Endothelial cell (in vitro differentiated cells): Measurements from ENCODE around the gene GABRD. TPM values are rescaled to one million over a fixed set of nuclear protein-coding genes. Genes with fewer than 3 reads are reported as not detected.
"Not testable (repeated sequence)": the region's sequence is repeated elsewhere in the genome, so short reads cannot be mapped to it uniquely, and the experiment has no call there.

Experiments
- DNase-seq: peaks from one replicate; pipeline ENCODE4 v3.0.0; 2021; ENCODE audit warnings: low spot score
- H3K27ac Mint-ChIP-seq: one replicate; pipeline ENCODE4 v1.8.0; 2021; ENCODE audit warnings: mixed read lengths, inconsistent platforms; ENCODE audit not compliant: unreplicated experiment
- H3K27me3 Mint-ChIP-seq: one replicate; pipeline ENCODE4 v1.8.0; 2021; ENCODE audit warnings: mild to moderate bottlenecking, moderate library complexity, mixed read lengths, inconsistent platforms; ENCODE audit not compliant: unreplicated experiment
- H3K36me3 Mint-ChIP-seq: one replicate; pipeline ENCODE4 v1.8.0; 2021; ENCODE audit warnings: mild to moderate bottlenecking, low read depth, mixed read lengths, inconsistent platforms; ENCODE audit not compliant: unreplicated experiment
- H3K4me1 Mint-ChIP-seq: one replicate; pipeline ENCODE4 v1.8.0; 2021; ENCODE audit warnings: mild to moderate bottlenecking, mixed read lengths, inconsistent platforms; ENCODE audit not compliant: unreplicated experiment
- H3K4me3 Mint-ChIP-seq: one replicate; pipeline ENCODE4 v1.8.0; 2021; ENCODE audit warnings: mild to moderate bottlenecking, mixed read lengths, inconsistent platforms; ENCODE audit not compliant: unreplicated experiment
- H3K9me3 Mint-ChIP-seq: one replicate; pipeline ENCODE4 v1.8.0; 2021; ENCODE audit warnings: mixed read lengths, inconsistent platforms; ENCODE audit not compliant: unreplicated experiment
- CTCF ChIP-seq: fragments of 200-600 bp; sonication (generic); IDR thresholded peaks from one replicate; pipeline ENCODE4 v1.5.0; 2021; ENCODE audit warnings: antibody characterized with exemption; ENCODE audit not compliant: unreplicated experiment
- total RNA-seq: library from RNA; stranded (reverse); fragmentation: NEBNext Ultra II Directional; extraction: Animal tissue kit (Norgen Biotek cat#: 25700); gene quantifications from one replicate; pipeline ENCODE4 v1.2.1, GENCODE V29; 2021; ENCODE audit not compliant: unreplicated experiment

The GABRD gene
- total RNA-seq, 1 donor from 2014 or later, result 0.64 TPM

- Mint-ChIP-seq H3K27ac (no peak overlapping the region), H3K36me3 (no peaks in the 10 kb centered on the region), H3K9me3 (no peaks in the 10 kb centered on the region), H3K27me3 (peaks cover 27% of the 10 kb centered on the region), H3K4me1 (no peaks in the 10 kb centered on the region), H3K4me3 (no peak overlapping the region)
- no peak for TF ChIP-seq CTCF
- DNase-seq, result no peak
Measured at GRCh38 chr1:1978108-1978507, 41.0 kb upstream of the GABRD start.

- H3K27me3 Mint-ChIP-seq, result peaks cover 27% of the 10 kb centered on the region
- not testable (repeated sequence) for H3K27ac Mint-ChIP-seq, H3K9me3 Mint-ChIP-seq, H3K4me1 Mint-ChIP-seq, DNase-seq, H3K36me3 Mint-ChIP-seq
- peak overlapping the region; percentile 29 for H3K4me3 Mint-ChIP-seq
Measured at GRCh38 chr1:1978690-1979481, 40.3 kb upstream of the GABRD start.

- DNase-seq, result no peak
- H3K27ac Mint-ChIP-seq, result no peak overlapping the region
- TF ChIP-seq CTCF, result no peak
- H3K4me3 Mint-ChIP-seq, result peak overlapping the region; percentile 53
- no peaks in the 10 kb centered on the region for H3K9me3 Mint-ChIP-seq
- no peaks in the 10 kb centered on the region for H3K4me1 Mint-ChIP-seq
- H3K36me3 Mint-ChIP-seq, result no peaks in the 10 kb centered on the region
- peaks cover 27% of the 10 kb centered on the region for H3K27me3 Mint-ChIP-seq
Measured at GRCh38 chr1:1979482-1980165, 39.5 kb upstream of the GABRD start.

- DNase-seq, result no peak
Measured at GRCh38 chr1:1980467-1981141, 38.5 kb upstream of the GABRD start.

GRCh38 chr1:1981142-1981500 is 38.0 kb upstream of the GABRD start:
- H3K4me3 Mint-ChIP-seq, result no peak overlapping the region
- peaks cover 29% of the 10 kb centered on the region for H3K27me3 Mint-ChIP-seq
- no peak for DNase-seq
- no peak for TF ChIP-seq CTCF
- H3K36me3 Mint-ChIP-seq, result no peaks in the 10 kb centered on the region
- H3K9me3 Mint-ChIP-seq, result no peaks in the 10 kb centered on the region
- no peak overlapping the region for H3K27ac Mint-ChIP-seq
- H3K4me1 Mint-ChIP-seq, result no peaks in the 10 kb centered on the region

More at GRCh38 chr1:1980467-1981141, 38.5 kb upstream of the GABRD start:
- H3K9me3 Mint-ChIP-seq, result no peaks in the 10 kb centered on the region
- H3K4me1 Mint-ChIP-seq, result no peaks in the 10 kb centered on the region
- TF ChIP-seq CTCF, result no peak
- no peaks in the 10 kb centered on the region for H3K36me3 Mint-ChIP-seq
- H3K27ac Mint-ChIP-seq, result no peak overlapping the region
- H3K4me3 Mint-ChIP-seq, result no peak overlapping the region
- H3K27me3 Mint-ChIP-seq, result peaks cover 27% of the 10 kb centered on the region

GRCh38 chr1:1981631-1982327 is 37.4 kb upstream of the GABRD start:
- DNase-seq, H3K27ac Mint-ChIP-seq, H3K9me3 Mint-ChIP-seq, H3K4me3 Mint-ChIP-seq, H3K4me1 Mint-ChIP-seq, H3K36me3 Mint-ChIP-seq: not testable (repeated sequence)
- H3K27me3 Mint-ChIP-seq, result peaks cover 32% of the 10 kb centered on the region
